AG08395 (cell line): ENCODE results near the gene DDI2.
A peak's percentile ranks its signal among the peaks of the same experiment; 100 is the strongest.
"Not testable (repeated sequence)": the region's sequence is repeated elsewhere in the genome, so short reads cannot be mapped to it uniquely, and the experiment has no call there.

Experiments
- DNase-seq: peaks from one replicate; pipeline ENCODE4 v3.0.0; 2012; ENCODE audit warnings: mixed read lengths, low spot score

Gene DDI2

DNA sequence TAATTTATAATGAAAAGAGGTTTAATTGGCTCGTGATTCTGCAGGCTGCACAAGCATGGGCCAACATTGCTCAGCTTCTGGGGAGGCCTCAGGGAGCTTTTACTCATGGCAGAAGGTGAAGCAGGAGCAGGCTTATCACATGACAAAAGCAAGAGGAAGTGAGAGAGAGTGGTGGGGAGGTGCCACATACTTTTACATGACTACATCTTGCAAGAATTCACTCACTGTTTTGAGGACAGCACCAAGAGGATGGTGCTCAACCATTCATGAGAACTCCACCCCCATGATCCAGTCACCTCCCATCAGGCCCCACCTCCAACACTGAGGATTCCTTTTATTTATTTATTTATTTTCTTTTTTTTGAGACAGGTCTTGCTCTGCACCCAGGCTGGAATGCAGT is 61.3 kb downstream of the DDI2 start:
- DNase-seq, result peak; percentile 49

DNA sequence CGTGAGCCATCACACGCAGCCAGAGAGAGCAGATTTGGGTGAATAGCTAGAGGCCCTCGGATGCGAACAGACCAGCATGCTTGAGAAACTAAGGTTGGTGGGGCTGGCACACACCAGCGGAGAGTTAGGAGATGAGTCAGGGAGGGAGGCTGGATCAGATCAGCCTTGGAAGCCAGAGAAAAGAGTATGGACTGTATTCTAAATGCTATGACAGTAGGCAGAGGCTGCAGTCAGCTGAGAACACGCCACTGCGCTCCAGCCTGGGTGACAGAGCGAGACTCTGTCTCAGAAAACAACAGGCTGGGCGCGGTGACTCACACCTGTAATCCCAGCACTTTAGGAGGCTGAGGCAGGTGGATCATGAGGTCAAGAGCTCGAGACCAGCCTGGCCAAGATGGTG is 62.9 kb downstream of the DDI2 start:
- peak; percentile 84 for DNase-seq

DNA sequence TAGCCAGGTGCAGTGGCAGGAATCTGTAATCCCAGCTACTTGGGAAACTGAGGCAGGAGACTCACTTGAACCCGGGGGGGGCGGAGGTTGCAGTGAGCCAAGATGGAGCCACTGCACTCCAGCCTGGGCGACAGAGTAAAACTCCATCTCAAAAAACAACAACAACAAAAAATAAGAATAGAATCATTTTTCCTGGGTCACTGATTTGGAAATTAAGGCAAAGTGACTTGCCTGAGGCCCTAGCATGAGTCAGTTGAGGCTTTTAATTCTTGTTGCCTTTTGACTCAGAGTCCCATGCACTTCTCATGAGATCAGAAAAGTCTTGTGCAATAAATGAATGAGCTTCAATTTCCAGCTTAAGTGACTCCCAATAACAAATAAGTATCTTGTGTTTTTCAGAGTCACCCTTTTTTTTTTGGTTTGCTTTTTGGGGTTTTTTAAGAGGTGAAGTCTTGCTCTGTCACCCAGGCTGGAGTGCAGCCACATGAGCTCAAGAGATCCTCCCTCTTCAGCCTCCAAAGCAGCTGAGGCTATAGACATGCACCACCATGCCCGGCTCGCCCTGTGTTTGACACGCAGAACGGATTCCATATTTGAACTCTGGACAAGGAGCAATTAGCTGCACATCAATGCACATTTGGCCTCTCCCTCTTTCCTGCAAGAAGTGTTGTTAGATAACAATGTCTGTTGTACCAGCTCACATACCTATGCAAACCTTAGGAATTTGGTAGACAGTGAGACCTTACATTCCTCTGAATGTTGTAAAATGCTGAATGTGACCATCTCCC is 63.5 kb downstream of the DDI2 start:
- DNase-seq, result peak; percentile 89

DNA sequence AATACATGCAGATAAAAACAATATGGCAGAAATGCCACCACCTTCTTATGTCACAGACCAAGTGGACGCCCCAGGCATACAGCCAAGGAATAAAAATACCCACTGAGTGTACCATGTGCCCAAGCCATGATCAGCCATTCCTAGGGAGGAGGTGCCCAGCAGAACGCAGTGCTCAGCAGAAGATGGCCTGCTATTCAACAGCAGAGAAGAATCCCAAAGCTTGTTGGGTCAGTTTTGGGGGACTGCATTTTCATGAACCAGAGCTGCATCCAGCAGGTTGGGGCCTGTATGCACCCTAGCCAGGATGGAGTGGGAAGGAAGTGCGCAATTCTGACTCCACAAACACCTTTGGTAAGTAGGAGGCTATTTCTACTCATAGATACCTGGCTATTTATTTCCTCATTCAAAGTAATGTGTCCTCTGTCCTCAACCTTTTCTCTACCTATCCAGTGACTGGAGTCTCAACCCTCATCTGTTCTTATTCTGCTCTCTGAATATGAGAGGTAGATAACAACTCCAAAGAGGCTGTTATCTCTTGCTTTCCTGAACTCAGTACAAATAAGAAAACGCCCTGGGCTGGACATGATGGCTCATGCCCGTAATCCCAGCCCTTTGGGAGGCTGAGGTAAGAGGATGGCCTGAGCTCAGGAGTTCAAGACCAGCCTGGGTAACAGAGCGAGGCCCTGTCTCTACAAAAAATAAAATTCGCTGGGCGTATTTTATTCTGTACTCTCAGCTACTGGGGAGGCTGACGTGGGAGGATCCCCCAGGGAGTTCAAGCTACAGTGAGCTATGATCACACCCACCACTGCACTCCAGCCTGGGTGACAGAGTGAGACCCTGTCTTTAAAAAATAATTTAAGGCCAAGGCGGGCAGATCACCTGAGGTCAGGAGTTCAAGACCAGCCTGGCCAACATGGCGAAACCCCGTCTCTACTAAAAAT is 64.4 kb downstream of the DDI2 start:
- no peak for DNase-seq

DNA sequence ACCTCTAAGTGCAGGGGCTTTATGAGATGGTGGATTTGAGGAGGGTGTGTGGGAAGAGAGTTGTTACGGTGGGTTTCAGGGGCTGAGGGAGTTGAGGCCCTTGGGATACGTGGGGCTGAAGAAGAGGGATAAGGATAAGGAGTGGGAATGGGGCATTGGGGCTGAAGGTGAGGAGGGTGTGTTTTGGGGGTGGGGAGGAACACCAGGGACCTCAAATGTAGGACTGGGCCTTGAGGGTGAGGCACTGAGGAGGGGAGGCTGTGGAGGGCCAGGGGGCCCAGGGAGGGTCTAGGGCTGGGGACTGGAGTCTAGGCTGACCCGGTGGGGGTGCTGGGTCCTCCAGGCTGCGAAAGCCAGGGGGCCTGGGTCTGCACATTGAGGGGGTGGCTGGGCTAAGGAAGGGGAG is 65.7 kb downstream of the DDI2 start:
- no peak for DNase-seq

DNA sequence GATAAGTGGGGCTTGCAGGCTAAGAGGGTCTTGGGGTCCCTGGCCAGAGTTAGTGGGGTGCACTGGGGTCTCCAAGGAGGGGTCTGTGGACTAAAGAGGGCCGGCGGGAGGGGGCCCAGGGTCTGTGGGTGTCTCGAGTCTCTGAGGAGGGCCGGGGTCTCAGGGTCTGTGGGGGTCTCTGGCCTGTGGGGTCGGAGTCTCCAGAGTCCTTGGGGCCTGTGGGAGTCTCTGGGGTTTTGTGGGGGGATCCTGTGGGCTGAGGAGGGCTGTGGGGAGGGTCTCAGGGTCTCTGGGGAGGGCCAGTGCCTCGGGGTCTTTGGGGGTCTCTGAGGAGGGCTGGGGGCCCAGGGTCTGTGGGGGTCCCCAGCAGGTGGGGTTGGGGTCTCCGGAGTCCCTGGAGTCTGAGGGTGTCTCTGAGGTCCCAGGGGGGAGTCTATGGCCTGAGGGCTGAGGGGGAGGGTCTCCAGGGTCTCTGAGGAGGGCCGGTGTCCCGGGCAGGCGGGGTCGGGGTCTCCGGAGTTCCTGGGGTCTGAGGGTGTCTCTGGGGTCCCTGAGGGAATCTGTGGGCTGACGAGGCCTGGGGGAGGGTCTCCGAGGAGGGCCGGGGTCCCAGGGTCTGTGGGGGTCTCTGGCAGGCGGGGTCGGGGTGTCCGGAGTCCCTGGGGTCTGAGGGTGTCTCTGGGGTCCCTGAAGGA is 66.2 kb downstream of the DDI2 start:
- DNase-seq, result no peak

DNA sequence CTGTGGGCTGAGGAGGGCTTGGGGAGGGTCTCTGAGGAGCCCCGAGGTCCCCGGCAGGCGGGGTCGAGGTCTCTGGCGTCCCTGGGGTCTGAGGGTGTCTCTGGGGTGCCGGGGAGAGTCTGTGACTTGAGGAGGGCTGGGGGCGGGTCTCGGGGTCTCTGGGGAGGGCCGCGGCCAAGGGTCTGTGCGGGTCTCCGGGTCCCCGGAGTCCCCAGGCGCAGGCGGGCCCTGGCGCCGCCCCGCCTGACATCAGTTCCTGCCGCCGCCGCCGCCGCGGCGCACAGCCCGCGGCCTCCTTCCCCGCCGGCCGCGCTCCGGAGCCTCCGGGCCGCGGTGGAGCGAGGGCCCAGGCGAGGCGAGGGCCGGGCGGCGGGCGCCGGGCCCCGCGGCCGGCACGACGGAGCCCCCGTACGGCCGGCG is 66.8 kb downstream of the DDI2 start, which contains the start of gene PLEKHM2:
TSS of gene PLEKHM2 (plus strand) at position 279 of the 420 bp plus-strand sequence. CDS start 239 bp downstream, outside the sequence.
- DNase-seq, result peak; percentile 62

DNA sequence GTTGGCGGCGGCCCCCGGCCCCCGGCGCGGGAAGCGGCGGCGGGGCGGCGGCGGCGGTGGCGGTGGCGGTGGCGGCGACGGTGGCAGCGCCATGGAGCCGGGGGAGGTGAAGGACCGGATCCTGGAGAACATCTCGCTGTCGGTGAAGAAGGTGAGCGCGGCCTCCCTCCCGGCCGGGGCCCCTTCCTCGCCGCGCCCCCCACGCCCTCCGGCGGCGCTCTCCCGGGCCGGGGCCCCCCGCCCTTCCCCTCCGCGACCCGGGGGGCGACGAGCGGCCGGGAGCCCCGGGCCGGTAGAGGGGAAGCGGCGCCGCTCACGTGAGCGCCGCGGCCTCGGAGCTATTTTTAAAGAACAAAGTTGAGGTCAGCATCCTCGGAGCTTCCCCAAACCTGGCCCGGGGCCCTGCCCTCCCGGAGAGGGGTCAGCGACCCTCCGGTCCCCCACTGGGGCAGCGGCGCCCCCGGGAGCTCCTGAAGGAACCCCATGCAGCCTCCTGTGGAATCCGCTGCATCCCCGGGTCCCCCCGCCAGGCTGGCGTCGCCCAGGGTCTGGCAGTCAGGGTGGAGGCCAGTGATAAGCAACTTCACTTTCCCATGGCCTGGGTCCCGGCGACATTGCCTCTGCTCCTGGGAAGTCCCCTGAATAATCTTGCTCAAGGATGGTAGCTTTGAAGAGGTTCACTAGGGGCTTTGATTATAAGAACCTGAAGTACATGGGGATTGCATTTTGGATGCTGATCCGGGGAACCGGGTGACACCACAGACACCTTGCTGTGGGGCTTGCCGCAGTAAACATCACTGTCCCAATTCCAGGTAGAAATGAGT is 67.4 kb downstream of the DDI2 start:
- peak; percentile 61 for DNase-seq

DNA sequence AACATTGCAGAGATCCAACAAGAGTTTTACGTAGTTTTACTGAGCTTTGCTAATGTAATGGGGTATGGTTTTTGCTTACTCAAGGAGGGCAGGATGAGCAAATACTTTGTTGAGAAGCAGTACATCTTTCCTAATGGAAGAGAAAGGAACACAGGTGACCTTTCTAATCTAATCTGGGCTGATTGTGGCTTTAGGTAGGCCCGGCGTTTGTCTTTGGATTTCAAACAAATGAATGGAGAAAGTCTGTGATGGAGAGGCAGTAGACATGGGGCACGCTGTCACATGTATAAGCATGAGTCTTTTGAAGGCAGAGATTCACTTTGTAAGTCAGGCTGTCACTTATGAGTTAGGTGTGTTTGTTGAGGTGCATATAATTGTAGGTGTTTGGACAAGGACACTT is 68.6 kb downstream of the DDI2 start:
- no peak for DNase-seq

DNA sequence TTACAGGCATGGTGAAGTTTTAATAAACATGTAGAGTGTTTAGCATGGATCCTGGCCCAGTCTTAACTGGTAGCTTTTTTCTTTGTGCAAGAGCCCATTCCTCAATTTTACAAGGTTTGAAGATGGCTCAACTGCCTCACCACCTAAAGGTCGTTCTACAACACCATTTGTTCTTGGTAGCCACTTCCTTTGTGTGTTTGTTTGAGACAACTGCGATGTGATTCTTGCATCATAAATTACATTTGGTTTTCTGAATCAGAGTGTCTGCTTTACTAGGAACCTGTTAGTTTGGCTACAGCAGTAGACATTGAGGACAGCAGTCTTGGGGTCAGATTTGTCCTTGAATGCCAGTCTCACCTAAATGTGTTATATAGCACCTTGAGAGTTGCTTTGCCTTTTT is 70.2 kb downstream of the DDI2 start:
- DNase-seq, result no peak

DNA sequence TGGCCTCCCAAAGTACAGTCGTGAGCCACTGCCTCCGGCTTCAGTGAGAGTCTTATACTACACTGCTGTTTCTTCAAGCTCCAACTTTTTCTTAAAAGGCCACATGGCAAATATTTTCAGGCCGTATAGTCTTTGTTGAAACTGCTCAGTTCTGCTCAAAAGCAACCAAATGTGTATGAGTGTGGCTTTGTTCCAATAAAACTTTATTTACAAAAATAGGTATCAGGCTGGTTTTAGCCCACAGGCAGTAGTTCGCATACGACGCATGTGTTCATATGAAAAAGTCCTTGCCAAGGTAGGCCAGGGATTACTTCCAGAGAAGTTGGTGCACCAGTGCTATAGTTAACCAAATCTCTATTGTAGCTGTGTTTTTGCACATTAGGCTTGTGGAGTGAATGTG is 73.1 kb downstream of the DDI2 start:
- DNase-seq, result no peak

DNA sequence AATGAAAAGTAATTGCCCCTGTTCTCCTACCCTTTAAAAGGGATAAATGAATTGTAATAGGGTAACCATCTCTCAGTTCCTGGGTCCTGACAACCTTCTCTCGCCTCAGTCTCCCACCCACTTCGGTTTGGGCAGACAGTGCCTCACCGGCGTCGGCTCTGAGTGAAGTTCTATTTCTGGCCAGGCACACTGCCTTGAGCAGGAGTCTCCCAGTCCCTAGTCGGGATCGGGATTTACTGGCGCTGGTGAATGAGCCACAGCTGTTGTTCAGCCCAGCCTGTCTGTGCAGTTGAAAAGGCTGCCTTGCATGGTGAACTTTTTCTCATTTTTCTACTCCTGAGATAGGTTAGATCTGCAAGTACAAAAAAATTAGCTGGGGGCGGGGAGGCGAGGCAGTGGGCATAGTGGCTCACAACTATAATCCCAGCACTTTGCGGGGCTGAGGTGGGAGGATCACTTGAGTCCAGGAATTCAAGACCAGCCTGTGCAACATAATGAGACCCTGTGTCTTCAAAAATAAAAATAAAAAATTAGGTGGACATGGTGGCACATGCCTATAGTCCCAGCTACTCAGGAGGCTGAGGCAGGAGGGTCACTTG is 74.3 kb downstream of the DDI2 start:
- DNase-seq, result peak; percentile 52

DNA sequence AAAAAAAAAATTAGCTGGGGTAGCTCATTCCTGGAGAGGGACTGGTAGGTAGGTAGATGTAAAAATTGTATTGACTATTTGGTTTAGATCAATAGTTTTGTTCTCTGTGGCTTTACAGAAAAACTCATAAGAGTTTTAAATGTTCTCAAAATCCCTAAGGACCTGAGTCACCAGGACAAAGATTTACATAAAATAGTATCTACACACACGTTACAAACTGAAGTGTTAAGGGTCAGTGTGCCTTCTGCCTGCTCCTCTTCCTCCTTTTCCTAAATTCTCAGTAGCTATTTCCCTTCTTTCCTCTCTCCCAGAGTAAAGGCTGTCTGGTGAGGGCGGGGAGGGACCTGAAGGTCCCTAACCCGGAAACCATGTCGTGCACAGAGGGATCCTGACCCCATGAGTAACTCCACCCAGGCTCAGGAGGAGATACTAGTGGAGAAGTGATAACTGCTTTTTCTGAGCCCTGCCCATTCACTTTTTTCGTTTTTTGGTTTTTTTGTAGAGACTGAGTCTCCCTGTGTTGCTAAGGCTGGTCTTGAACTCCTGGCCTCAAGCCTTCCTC is 74.9 kb downstream of the DDI2 start:
- DNase-seq, result no peak

DNA sequence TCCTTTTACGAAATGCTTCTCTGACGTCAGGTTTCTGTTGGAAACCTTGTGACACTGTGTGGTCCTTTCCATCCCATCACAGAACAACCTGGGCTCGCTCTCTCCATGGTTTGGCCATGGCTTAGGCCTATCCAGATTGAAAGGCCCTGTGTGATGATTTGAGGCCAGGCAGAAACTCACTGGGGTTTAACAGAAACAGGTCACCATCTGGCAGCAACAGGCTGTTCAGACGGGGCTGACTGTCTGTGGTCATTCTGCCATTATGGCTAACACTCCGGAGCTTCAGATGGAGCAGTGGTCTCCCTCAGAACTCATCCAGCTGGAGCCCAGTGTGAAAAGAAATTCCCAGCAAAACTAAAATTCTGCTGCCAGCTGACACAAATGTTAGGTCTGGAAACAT is 76.1 kb downstream of the DDI2 start:
- DNase-seq, result no peak

DNA sequence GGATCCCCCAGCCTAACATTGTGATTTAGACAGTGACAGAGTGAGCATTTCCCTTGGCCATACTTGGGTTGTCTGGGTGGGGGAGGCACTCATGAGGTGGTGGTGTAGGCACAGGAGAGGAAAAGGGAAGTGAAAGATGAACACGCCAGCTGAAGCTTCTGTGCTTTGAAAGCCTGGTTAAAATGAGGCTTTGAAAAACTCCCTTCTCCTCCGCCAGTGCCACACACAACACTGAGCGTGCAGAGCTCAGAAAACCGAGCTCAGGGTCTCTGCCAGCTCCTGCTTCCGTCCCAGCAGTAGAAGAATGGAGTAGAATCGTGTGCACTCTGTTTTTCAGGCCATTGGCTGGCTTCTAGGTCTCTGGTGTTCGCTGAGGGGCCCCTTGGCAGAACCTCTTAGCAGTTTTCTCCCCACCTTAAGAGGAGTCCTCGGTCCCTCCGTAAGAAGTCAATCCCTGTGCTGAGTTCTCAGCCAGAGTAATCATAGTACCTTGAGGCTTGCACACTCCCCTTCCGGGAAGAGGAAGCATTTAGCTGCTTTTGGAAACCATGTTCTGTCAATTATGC is 79.8 kb downstream of the DDI2 start:
- DNase-seq, result no peak

DNA sequence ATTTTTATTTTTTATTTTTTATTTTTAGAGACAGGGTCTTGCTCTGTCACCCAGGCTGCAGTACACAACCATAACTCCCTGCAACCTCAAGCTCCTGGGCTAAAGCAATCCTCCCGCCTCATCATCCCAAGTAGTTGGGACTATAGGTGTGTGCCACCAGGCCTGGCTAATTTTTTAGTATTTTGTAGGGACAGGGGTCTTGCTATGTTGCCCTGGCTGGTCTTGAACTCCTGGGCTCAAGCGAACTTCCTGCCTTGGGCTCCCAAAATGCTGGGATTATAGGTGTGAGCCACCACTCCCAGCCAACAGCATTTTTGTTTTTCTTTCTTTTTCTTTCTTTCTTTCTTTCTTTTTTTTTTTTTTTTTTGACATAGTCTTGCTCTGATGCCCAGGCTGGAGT is 80.9 kb downstream of the DDI2 start:
- no peak for DNase-seq

DNA sequence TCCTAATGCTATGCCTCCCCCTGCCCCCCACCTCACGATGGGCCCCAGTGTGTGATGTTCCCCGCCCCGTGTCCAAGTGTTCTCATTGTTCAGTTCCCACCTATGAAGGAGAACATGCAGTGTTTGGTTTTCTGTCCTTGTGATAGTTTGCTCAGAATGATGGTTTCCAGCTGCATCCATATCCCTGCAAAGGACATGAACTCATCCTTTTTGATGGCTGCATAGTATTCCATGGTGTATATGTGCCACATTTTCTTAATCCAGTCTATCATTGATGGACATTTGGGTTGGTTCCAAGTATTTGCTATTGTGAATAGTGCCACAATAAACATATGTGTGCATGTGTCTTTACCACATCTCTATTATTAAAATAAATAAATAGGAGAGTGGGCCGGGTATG is 82.1 kb downstream of the DDI2 start:
- not testable (repeated sequence) for DNase-seq

DNA sequence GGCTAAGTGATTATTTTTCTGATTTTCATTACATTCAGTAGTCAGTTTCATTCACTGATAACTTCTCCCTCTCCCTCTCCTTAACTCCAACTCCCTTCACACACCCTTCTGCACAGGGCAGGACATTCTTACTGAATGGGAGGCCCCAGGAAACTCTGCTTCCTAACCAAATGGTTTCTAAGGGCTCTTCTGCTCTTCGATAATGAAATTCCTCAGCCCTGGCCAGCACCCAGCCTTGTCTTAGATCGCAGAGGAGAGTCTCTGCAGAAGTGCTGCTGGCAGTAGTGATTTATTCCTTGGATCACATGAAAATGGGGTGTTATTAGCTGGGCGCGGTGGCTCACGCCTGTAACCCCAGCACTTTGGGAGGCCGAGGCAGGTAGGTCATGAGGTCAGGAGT is 83.2 kb downstream of the DDI2 start:
- DNase-seq, result no peak

DNA sequence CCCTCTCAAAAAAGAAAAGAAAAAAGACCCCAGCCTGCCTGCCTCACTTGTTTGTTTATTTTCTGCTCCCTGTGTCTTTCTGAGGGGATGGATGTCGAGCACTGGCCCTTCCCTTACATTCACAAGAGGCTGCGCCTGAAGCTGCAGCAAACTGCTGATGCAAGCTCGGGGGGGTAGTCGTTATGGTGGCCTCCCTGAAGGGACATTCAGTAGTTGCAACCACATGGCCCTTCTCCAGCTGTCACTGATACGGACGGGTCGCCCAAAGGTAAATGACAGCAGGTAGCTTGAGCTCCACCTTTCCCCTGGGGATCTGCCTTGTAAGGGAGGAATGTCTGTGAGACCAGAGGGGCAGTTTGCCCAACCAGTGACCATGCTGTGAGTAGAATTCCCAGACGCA is 84.5 kb downstream of the DDI2 start:
- DNase-seq, result no peak
